HEK293 (cell line): ENCODE data around the gene HFM1.

ENCODE experiments used
- CTCF ChIP-seq: fragments of 450-650 bp; formaldehyde crosslinking; IDR thresholded peaks from 2 replicates; pipeline ENCODE4 v1.5.1; 2016; ENCODE audit warnings: missing biosample characterization, missing genetic modification characterization
- ZNF658 ChIP-seq: fragments of 450-650 bp; formaldehyde crosslinking; IDR thresholded peaks from 2 replicates; pipeline ENCODE4; 2016; ENCODE audit warnings: missing biosample characterization, missing genetic modification characterization
- ZNF747 ChIP-seq: fragments of 450-650 bp; formaldehyde crosslinking; IDR thresholded peaks from 2 replicates; pipeline ENCODE4 v1.5.1; 2016; ENCODE audit warnings: missing biosample characterization, missing genetic modification characterization
- ZNF792 ChIP-seq: fragments of 450-650 bp; formaldehyde crosslinking; IDR thresholded peaks from 2 replicates; pipeline ENCODE4 v1.5.1; 2016; ENCODE audit warnings: missing biosample characterization, missing genetic modification characterization

GRCh38 chr1:91283421-91283726, 121.3 kb downstream of the HFM1 start:
- TF ChIP-seq CTCF (tag by site-specific recombination) (no peak), ZNF747 (tag by site-specific recombination) (no peak), ZNF792 (tag by site-specific recombination) (no peak), ZNF658 (tag by site-specific recombination) (no peak)
